ENCODE results near the gene RNF113B.

The RNF113B gene

GRCh38 chr13:98181111-98181815 lies 4.2 kb upstream of the RNF113B start:
- Histone ChIP-seq H3K4me3 (ENCODE audit: insufficient read depth, low read depth, low read length, poor library complexity, severe bottlenecking) (no peak overlapping the region), H3K36me3 (ENCODE audit: control insufficient read depth, insufficient read depth, low read length) (no peaks in the 10 kb centered on the region), H3K27ac (ENCODE audit: insufficient read depth, low read length, poor library complexity, severe bottlenecking) (no peak overlapping the region), H3K9me3 (ENCODE audit: control insufficient read depth, low read length) (no peaks in the 10 kb centered on the region), H3K4me1 (ENCODE audit: control insufficient read depth, insufficient read depth, low read length, poor library complexity, severe bottlenecking) (no peaks in the 10 kb centered on the region), H3K27me3 (replicated peaks; ENCODE audit: control insufficient read depth, insufficient read depth, low read length, poor library complexity, severe bottlenecking) (no peaks in the 10 kb centered on the region)
- no peak for DNase-seq

DNA sequence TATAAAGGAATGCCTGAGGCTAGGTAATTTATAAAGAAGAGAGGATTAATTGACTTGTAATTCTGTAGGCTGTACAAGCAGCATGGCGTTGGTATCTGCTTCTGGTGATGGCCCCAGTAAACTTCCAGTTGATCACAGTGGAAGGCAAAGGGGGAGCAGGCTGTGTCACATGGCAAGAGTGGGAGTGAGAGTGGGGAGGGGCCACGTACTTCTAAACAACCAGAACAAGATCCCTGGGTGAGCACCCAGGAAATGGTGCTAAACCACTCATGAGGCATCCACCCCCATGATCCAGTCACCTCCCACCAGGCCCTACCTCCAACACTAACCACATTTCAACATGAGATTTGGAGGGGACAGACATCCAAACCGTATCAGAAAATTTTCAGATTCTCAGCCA lies 3.0 kb upstream of the RNF113B start:
- H3K4me1 ChIP-seq (ENCODE audit: control insufficient read depth, insufficient read depth, low read length, poor library complexity, severe bottlenecking), result no peaks in the 10 kb centered on the region
- H3K4me3 ChIP-seq (ENCODE audit: insufficient read depth, low read depth, low read length, poor library complexity, severe bottlenecking), result no peak overlapping the region

GRCh38 chr13:98175823-98176222 lies 1.2 kb downstream of the RNF113B start:
- H3K4me1 ChIP-seq (ENCODE audit: control insufficient read depth, insufficient read depth, low read length, poor library complexity, severe bottlenecking), result no peaks in the 10 kb centered on the region

More for the DNA sequence above, 3.0 kb upstream of the RNF113B start:
- Histone ChIP-seq H3K36me3 (ENCODE audit: control insufficient read depth, insufficient read depth, low read length) (no peaks in the 10 kb centered on the region), H3K27ac (ENCODE audit: insufficient read depth, low read length, poor library complexity, severe bottlenecking) (no peak overlapping the region), H3K9me3 (ENCODE audit: control insufficient read depth, low read length) (no peaks in the 10 kb centered on the region), H3K27me3 (replicated peaks; ENCODE audit: control insufficient read depth, insufficient read depth, low read length, poor library complexity, severe bottlenecking) (no peaks in the 10 kb centered on the region)
- no peak for DNase-seq

DNA sequence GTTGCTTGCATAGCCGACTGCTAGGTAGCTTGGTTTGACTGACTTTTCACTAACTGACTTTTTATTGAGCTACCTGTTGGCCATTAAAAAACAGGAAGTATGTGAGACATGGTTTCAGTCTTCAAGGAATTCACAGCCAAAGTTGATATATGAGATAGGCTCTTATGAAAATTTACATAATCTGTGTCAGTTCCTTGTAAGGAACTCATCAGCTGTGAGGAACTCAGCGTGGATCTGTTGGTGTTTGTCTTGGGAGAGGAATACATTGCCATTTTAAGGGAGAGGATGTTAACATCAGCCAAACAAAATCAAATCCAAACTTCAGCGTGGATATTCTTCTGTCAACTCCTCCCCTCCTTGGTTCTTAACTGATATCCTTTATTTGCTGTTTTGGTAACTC lies 2.0 kb downstream of the RNF113B start:
- no peak for DNase-seq
- Histone ChIP-seq H3K27me3 (replicated peaks; ENCODE audit: control insufficient read depth, insufficient read depth, low read length, poor library complexity, severe bottlenecking) (no peaks in the 10 kb centered on the region), H3K4me3 (ENCODE audit: insufficient read depth, low read depth, low read length, poor library complexity, severe bottlenecking) (no peak overlapping the region), H3K4me1 (ENCODE audit: control insufficient read depth, insufficient read depth, low read length, poor library complexity, severe bottlenecking) (no peaks in the 10 kb centered on the region), H3K9me3 (ENCODE audit: control insufficient read depth, low read length) (no peaks in the 10 kb centered on the region), H3K27ac (ENCODE audit: insufficient read depth, low read length, poor library complexity, severe bottlenecking) (no peak overlapping the region), H3K36me3 (ENCODE audit: control insufficient read depth, insufficient read depth, low read length) (no peaks in the 10 kb centered on the region)

More at GRCh38 chr13:98175823-98176222, 1.2 kb downstream of the RNF113B start:
- Histone ChIP-seq H3K4me3 (ENCODE audit: insufficient read depth, low read depth, low read length, poor library complexity, severe bottlenecking) (no peak overlapping the region), H3K9me3 (ENCODE audit: control insufficient read depth, low read length) (no peaks in the 10 kb centered on the region), H3K27me3 (replicated peaks; ENCODE audit: control insufficient read depth, insufficient read depth, low read length, poor library complexity, severe bottlenecking) (no peaks in the 10 kb centered on the region), H3K27ac (ENCODE audit: insufficient read depth, low read length, poor library complexity, severe bottlenecking) (no peak overlapping the region), H3K36me3 (ENCODE audit: control insufficient read depth, insufficient read depth, low read length) (no peaks in the 10 kb centered on the region)
- DNase-seq, result no peak

DNA sequence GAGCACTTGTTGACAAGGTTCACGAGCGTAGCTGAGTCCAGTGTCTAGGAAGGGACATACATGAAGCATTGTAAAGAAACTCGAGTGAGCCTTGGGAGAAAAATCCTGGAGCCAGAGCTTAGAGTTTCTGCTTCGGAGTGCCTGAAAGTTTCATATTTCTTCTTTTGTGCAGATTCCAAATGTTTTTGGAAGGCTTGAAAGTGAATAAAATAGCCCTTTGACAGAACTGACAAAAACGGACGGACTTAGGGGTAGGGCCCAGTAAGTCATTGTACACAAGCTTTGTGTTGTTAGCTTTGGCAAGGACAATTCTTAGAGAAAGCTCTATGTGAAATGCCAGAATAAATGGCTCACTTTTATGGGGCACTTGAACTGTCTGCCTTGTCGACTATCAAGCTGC lies 2.8 kb downstream of the RNF113B start:
- H3K4me1 ChIP-seq (ENCODE audit: control insufficient read depth, insufficient read depth, low read length, poor library complexity, severe bottlenecking), result no peaks in the 10 kb centered on the region
- no peak for DNase-seq
- no peaks in the 10 kb centered on the region for H3K9me3 ChIP-seq (ENCODE audit: control insufficient read depth, low read length)
- no peak overlapping the region for H3K4me3 ChIP-seq (ENCODE audit: insufficient read depth, low read depth, low read length, poor library complexity, severe bottlenecking)
- no peak overlapping the region for H3K27ac ChIP-seq (ENCODE audit: insufficient read depth, low read length, poor library complexity, severe bottlenecking)
- H3K27me3 ChIP-seq (replicated peaks; ENCODE audit: control insufficient read depth, insufficient read depth, low read length, poor library complexity, severe bottlenecking), result no peaks in the 10 kb centered on the region
- no peaks in the 10 kb centered on the region for H3K36me3 ChIP-seq (ENCODE audit: control insufficient read depth, insufficient read depth, low read length)

- H3K4me3 ChIP-seq (ENCODE audit: insufficient read depth, low read depth, low read length, poor library complexity, severe bottlenecking), result no peak overlapping the region
- H3K4me1 ChIP-seq (ENCODE audit: control insufficient read depth, insufficient read depth, low read length, poor library complexity, severe bottlenecking), result no peaks in the 10 kb centered on the region
- DNase-seq, result no peak
- H3K36me3 ChIP-seq (ENCODE audit: control insufficient read depth, insufficient read depth, low read length), result no peaks in the 10 kb centered on the region
- no peaks in the 10 kb centered on the region for H3K9me3 ChIP-seq (ENCODE audit: control insufficient read depth, low read length)
- no peak overlapping the region for H3K27ac ChIP-seq (ENCODE audit: insufficient read depth, low read length, poor library complexity, severe bottlenecking)
- no peaks in the 10 kb centered on the region for H3K27me3 ChIP-seq (replicated peaks; ENCODE audit: control insufficient read depth, insufficient read depth, low read length, poor library complexity, severe bottlenecking)
Observed at GRCh38 chr13:98173431-98174152, 3.5 kb downstream of the RNF113B start.

GRCh38 chr13:98172590-98173422 lies 4.3 kb downstream of the RNF113B start:
- Histone ChIP-seq H3K4me1 (ENCODE audit: control insufficient read depth, insufficient read depth, low read length, poor library complexity, severe bottlenecking) (no peaks in the 10 kb centered on the region), H3K9me3 (ENCODE audit: control insufficient read depth, low read length) (no peaks in the 10 kb centered on the region), H3K36me3 (ENCODE audit: control insufficient read depth, insufficient read depth, low read length) (no peaks in the 10 kb centered on the region), H3K27ac (ENCODE audit: insufficient read depth, low read length, poor library complexity, severe bottlenecking) (no peak overlapping the region), H3K4me3 (ENCODE audit: insufficient read depth, low read depth, low read length, poor library complexity, severe bottlenecking) (no peak overlapping the region), H3K27me3 (replicated peaks; ENCODE audit: control insufficient read depth, insufficient read depth, low read length, poor library complexity, severe bottlenecking) (no peaks in the 10 kb centered on the region)
- no peak for DNase-seq

DNA sequence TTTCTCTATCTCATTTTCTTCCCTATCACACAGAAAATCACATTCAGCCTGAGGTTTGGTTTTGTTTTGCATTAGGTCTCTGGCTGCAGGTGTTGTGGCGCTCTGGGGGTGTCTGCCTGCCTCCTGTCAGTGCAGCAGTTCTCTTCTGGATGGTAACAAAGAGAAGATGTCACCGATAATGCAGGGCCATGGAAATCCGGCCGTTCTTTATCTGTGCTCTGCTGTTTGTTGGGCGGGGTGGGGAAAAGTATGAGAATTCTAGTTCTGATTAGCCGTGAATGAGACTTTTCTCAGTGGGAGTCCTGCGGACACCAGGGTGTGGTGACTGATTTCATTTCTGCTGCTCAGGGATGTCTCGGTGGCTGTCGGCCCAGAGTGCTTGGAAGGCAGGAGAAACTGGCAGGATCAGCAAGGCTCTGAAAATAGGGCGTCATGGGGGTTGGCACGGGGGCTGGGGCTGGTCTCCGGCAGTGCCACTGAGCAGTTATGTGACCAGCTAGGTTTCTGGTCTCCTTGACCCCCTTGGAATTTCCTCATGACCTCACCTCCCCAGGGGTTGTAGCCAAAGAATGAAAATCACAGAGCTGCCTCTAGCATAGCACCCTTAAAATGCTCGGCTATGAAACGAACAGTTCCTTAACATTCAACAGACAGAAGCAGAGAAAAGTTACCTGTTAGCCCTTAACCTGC lies 5.0 kb downstream of the RNF113B start:
- no peaks in the 10 kb centered on the region for H3K9me3 ChIP-seq (ENCODE audit: control insufficient read depth, low read length)
- H3K4me3 ChIP-seq (ENCODE audit: insufficient read depth, low read depth, low read length, poor library complexity, severe bottlenecking), result no peak overlapping the region
- H3K36me3 ChIP-seq (ENCODE audit: control insufficient read depth, insufficient read depth, low read length), result no peaks in the 10 kb centered on the region
- H3K27ac ChIP-seq (ENCODE audit: insufficient read depth, low read length, poor library complexity, severe bottlenecking), result no peak overlapping the region
- DNase-seq, result no peak
- H3K4me1 ChIP-seq (ENCODE audit: control insufficient read depth, insufficient read depth, low read length, poor library complexity, severe bottlenecking), result no peaks in the 10 kb centered on the region
- no peaks in the 10 kb centered on the region for H3K27me3 ChIP-seq (replicated peaks; ENCODE audit: control insufficient read depth, insufficient read depth, low read length, poor library complexity, severe bottlenecking)

DNA sequence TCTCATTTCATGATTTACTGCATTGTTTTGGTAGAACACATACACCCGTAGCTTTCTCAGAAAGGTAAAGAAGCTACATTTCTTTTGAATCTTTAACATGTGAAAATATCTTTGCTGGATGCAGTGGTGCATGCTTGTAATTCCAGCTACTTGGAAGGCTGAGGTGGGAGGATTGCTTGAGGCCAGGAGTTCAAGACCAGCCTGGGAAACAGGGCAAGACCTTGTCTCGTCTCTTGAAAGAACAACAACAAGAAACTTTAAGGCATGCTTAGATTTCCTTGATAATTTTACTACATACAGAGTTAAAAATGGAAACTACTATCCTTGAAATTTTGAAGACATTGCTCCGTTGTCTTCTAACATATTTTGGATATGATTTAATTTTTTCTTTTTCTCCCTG lies 7.7 kb downstream of the RNF113B start:
- H3K9me3 ChIP-seq (ENCODE audit: control insufficient read depth, low read length), result no peaks in the 10 kb centered on the region
- no peaks in the 10 kb centered on the region for H3K36me3 ChIP-seq (ENCODE audit: control insufficient read depth, insufficient read depth, low read length)
- H3K27ac ChIP-seq (ENCODE audit: insufficient read depth, low read length, poor library complexity, severe bottlenecking), result no peak overlapping the region
- no peaks in the 10 kb centered on the region for H3K27me3 ChIP-seq (replicated peaks; ENCODE audit: control insufficient read depth, insufficient read depth, low read length, poor library complexity, severe bottlenecking)
- H3K4me1 ChIP-seq (ENCODE audit: control insufficient read depth, insufficient read depth, low read length, poor library complexity, severe bottlenecking), result no peaks in the 10 kb centered on the region
- H3K4me3 ChIP-seq (ENCODE audit: insufficient read depth, low read depth, low read length, poor library complexity, severe bottlenecking), result no peak overlapping the region
- DNase-seq, result no peak
